ENCODE measurements around the gene ERF. TPM values are rescaled to one million over a fixed set of nuclear protein-coding genes. Genes with fewer than 3 reads are reported as not detected.

ERF gene
- total and polyA plus RNA-seq, 2 of the 4 experiments (the other 2 are of a cell fraction): 5.2 to 32.4 TPM

- H2BK20ac ChIP-seq (ENCODE audit: low read depth, low read length): no peak overlapping the region
- no peak overlapping the region for H3K4me2 ChIP-seq (ENCODE audit: low read depth, low read length)
- no peak overlapping the region for H3K4me3 ChIP-seq (ENCODE audit: insufficient read depth, low read depth, low read length)
- ATAC-seq (ENCODE audit: low read depth): peak; percentile 40
- H3K4ac ChIP-seq (ENCODE audit: low read depth, low read length): no peak overlapping the region
- 18% methylated on average over 3 of the region's 8 CpGs; no CpG with 5 or more reads in 1 of the 2 experiments for WGBS, 2 experiments (ENCODE audit: extremely low coverage in 2 of 2, insufficient read length in 1 of 2)
- peaks cover 38 to 82% of the 10 kb centered on the region in 2 experiments for H3K79me1 ChIP-seq (ENCODE audit: low read depth in 1 of 2, low read length in 2 of 2)
- H4K5ac ChIP-seq (ENCODE audit: low read depth, low read length): no peak overlapping the region
- intact Hi-C loops (cut with micrococcal nuclease): no loop called here
- no peak overlapping the region for H3K56ac ChIP-seq (ENCODE audit: extremely low read depth, insufficient read depth, low read length)
- no peak overlapping the region for H4K8ac ChIP-seq (ENCODE audit: low read depth in 2 of 2, low read length in 2 of 2)
- H3K36me3 ChIP-seq (ENCODE audit: control insufficient read depth, insufficient read depth, low read length): peaks cover 79% of the 10 kb centered on the region
- peaks cover 85% of the 10 kb centered on the region for H4K20me1 ChIP-seq (ENCODE audit: insufficient read depth, low read length)
- CTCF ChIA-PET: interaction anchor here (0.5 kb wide), 1 partner anchor 113 kb away, joined by 3 read pairs; no protein-coding TSS in a partner anchor
- no peaks in the 10 kb centered on the region for H3K4me1 ChIP-seq (ENCODE audit: control insufficient read depth, insufficient read depth, low read length)
- H2BK5ac ChIP-seq (ENCODE audit: low read depth, low read length, poor library complexity, severe bottlenecking): no peak overlapping the region
- H3K14ac ChIP-seq (replicated peaks; ENCODE audit: low read depth, low read length): no peak overlapping the region
- no peak overlapping the region for H2AK5ac ChIP-seq (ENCODE audit: low read depth, low read length)
- no peak overlapping the region for H2BK120ac ChIP-seq (ENCODE audit: low read depth, low read length)
- no peak overlapping the region for H2BK15ac ChIP-seq (ENCODE audit: low read depth, low read length)
- TF ChIP-seq RCOR1 (IDR thresholded peaks at IDR 0.05; ENCODE audit: insufficient replicate concordance, low read length) (no peak), MAFK (IDR thresholded peaks at IDR 0.05; ENCODE audit: low read depth, low read length) (no peak), POLR2A (IDR thresholded peaks at IDR 0.05; ENCODE audit: low read depth, low read length) (no peak), USF2 (IDR thresholded peaks at IDR 0.05; ENCODE audit: low read depth, low read length) (no peak), BHLHE40 (IDR thresholded peaks at IDR 0.05; ENCODE audit: low read depth, low read length) (no peak), SMC3 (IDR thresholded peaks at IDR 0.05; ENCODE audit: low read depth, low read length) (no peak), NFE2L2 (IDR thresholded peaks at IDR 0.05; ENCODE audit: low read depth, low read length) (no peak), CEBPB (IDR thresholded peaks at IDR 0.05; ENCODE audit: low read depth, low read length) (no peak), RAD21 (IDR thresholded peaks at IDR 0.05; ENCODE audit: low read length) (no peak), CHD1 (IDR thresholded peaks at IDR 0.05; ENCODE audit: low read depth, low read length) (no peak), MAZ (IDR thresholded peaks at IDR 0.05; ENCODE audit: borderline replicate concordance, low read depth, low read length) (no peak), RFX5 (IDR thresholded peaks at IDR 0.05; ENCODE audit: low read depth, low read length) (no peak), MXI1 (IDR thresholded peaks at IDR 0.05; ENCODE audit: borderline replicate concordance, low read depth, low read length) (no peak)
- TF ChIP-seq, protein P1, sequence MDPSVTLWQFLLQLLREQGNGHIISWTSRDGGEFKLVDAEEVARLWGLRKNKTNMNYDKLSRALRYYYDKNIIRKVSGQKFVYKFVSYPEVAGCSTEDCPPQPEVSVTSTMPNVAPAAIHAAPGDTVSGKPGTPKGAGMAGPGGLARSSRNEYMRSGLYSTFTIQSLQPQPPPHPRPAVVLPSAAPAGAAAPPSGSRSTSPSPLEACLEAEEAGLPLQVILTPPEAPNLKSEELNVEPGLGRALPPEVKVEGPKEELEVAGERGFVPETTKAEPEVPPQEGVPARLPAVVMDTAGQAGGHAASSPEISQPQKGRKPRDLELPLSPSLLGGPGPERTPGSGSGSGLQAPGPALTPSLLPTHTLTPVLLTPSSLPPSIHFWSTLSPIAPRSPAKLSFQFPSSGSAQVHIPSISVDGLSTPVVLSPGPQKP (IDR thresholded peaks at IDR 0.05; ENCODE audit: borderline replicate concordance, low read depth, low read length): no peak
- peak; percentile 12 for DNase-seq
- dilution Hi-C loops (cut with HindIII; ENCODE audit: low sequenced_read_pairs, unreplicated experiment): no loop called here
- peak overlapping the region; percentile 55 for H2AK9ac ChIP-seq (replicated peaks; ENCODE audit: low read depth, low read length, poor library complexity)
- in situ Hi-C loops (cut with MboI; ENCODE audit: low sequenced_read_pairs): no loop called here
- POLR2A ChIA-PET (ENCODE audit: unreplicated experiment): interaction anchor here (0.5 kb wide), 1 partner anchor 19 kb away, joined by 3 read pairs; no protein-coding TSS in a partner anchor
- no peak overlapping the region for H2AFZ ChIP-seq (replicated peaks; ENCODE audit: low read length, poor library complexity)
- BruUV-seq (replicated peaks): no TSS peak
- no peak overlapping the region for H3K9ac ChIP-seq (ENCODE audit: low read depth, low read length)
- peaks cover 14% of the 10 kb centered on the region; the same call in 1 of the 2 replicates for H3K9me1 ChIP-seq (ENCODE audit: insufficient read depth, low read length)
- H4K91ac ChIP-seq (ENCODE audit: insufficient read depth, low read depth, low read length): no peak overlapping the region
- H3K9me3 ChIP-seq (ENCODE audit: control insufficient read depth, insufficient read depth, low read length): no peaks in the 10 kb centered on the region
- no peak overlapping the region for H3K27ac ChIP-seq (ENCODE audit: insufficient read depth, low read length)
- H3K27me3 ChIP-seq (ENCODE audit: control insufficient read depth, insufficient read depth, low read length): no peaks in the 10 kb centered on the region
- H3K23ac ChIP-seq (ENCODE audit: low read depth, low read length): no peak overlapping the region
- no peak overlapping the region for H3K18ac ChIP-seq (ENCODE audit: low read depth, low read length)
These were observed 25.0 kb downstream of the ERF start for GRCh38 chr19:42229855-42230351.
